Pancreas (tissue), 10 donors: ENCODE measurements around the gene F7. TPM values are rescaled to one million over a fixed set of nuclear protein-coding genes. Genes with fewer than 3 reads are reported as not detected.
"Not testable (repeated sequence)": the region's sequence is repeated elsewhere in the genome, so short reads cannot be mapped to it uniquely, and the experiment has no call there.

ENCODE experiments used
- ATAC-seq, 4 donors: fragments of 200-7000 bp; cut with Tn5 transposase; one replicate each; pipeline versions ENCODE4 v1.8.0 to v1.9.1; 2020; ENCODE audit warnings: mild to moderate bottlenecking in 4 of 4, moderate library complexity in 4 of 4
- DNase-seq, 6 donors: peaks; one replicate each; pipeline ENCODE4 v3.0.0-alpha.2; 2020
- FAIRE-seq: peaks from 2 replicates; lab custom pipeline; 2012; peaks lifted over from hg19 to GRCh38; lab: Jason Lieb, UNC
- H3K27ac ChIP-seq, 4 donors: fragments of 200-600 bp; sonication (generic); 1 replicate in 3 of 4; 2 replicates in 1 of 4; pipeline versions ENCODE4 v1.5.0 to v1.8.0; 2020
- H3K27me3 ChIP-seq, 4 donors: fragments of 200-600 bp; one replicate each; pipeline ENCODE4 v1.8.0; 2021
- H3K36me3 ChIP-seq, 3 donors: fragments of 200-600 bp; sonication (generic) in 1 of 3; one replicate each; pipeline versions ENCODE4 v1.5.0 to v1.8.0; 2020 to 2021
- H3K4me1 ChIP-seq, 3 donors: fragments of 200-600 bp; one replicate each; pipeline ENCODE4 v1.8.0; 2021
- H3K4me3 ChIP-seq, 4 donors: fragments of 200-600 bp; sonication (generic) in 2 of 4; one replicate each; pipeline versions ENCODE4 v1.5.0 to v1.8.0; 2020 to 2021
- H3K9me3 ChIP-seq, 4 donors: fragments of 200-600 bp; one replicate each; pipeline ENCODE4 v1.8.0; 2021
- WGBS, 2 donors: extraction: QIAGEN DNeasy Blood & Tissue Kit; methylation state at CpG; one replicate each; pipeline ENCODE4 v1.1.7; 2013; 5-methylcytosine and 5-hydroxymethylcytosine counted together
- intact Hi-C, 3 donors: fragments of 100-400 bp; cut with DNase I; formaldehyde crosslinking; loops; one replicate each; pipeline versions ENCODE4 v1.11.1 to v1.14.2; 2022
- polyA plus RNA-seq, 2 donors: library from polyadenylated mRNA; stranded (reverse); fragments of 200-250 nt; gene quantifications; one replicate each; pipeline ENCODE4 v1.2.3, GENCODE V29; 2013
- total RNA-seq, 6 donors: library from RNA; stranded (reverse); fragmentation: NEBNext Ultra II Directional in 4 of 6; extraction: Animal tissue kit (Norgen Biotek cat#: 25700) in 4 of 6; gene quantifications; one replicate each; pipeline versions ENCODE4 v1.2.1 to v1.2.4, GENCODE V29; 2021 to 2023
- TF ChIP-seq, protein P1 (sequence below), 4 donors: fragments of 200-600 bp; sonication (generic) in 3 of 4; IDR thresholded peaks; one replicate each; pipeline versions ENCODE4 v1.5.0 to v1.8.0; 2021; ENCODE audit warnings: antibody characterized with exemption in 4 of 4
- donor health status: healthy with polysubstance abuse.
- donor health status: DM: no; HTN: no; CAD: no; lungs with moderate emphysema.
- donor health status: DM: no; HTN: no; CAD: no.
- donor health status: control.
- donor health status: control.
- donor health status: Bipolar disorder and iron deficiency.
- donor health status: DM: yes; HTN: yes; CAD: no.
- donor health status: DM: no; HTN: no; CAD: no.
- donor health status: DM: no; HTN: no; CAD: no.
- donor health status: DM: yes; HTN: yes; CAD: no.

F7 gene
- total and polyA plus RNA-seq, 8 donors: 0.13 to 0.96 (median 0.23) TPM; not detected in 2

GRCh38 chr13:113158946-113159345 is 53.4 kb downstream of the F7 start:
- Histone ChIP-seq H3K36me3 (no peaks in the 10 kb centered on the region), H3K27ac (no peak overlapping the region), H3K4me3 (no peak overlapping the region), H3K4me1 (no peaks in the 10 kb centered on the region), H3K27me3 (no peaks in the 10 kb centered on the region), H3K9me3 (no peaks in the 10 kb centered on the region)
- 77 to 94% methylated on average over 7 of the region's 7 CpGs for whole genome bisulfite sequencing, 2 donors
- TF ChIP-seq, protein P1, sequence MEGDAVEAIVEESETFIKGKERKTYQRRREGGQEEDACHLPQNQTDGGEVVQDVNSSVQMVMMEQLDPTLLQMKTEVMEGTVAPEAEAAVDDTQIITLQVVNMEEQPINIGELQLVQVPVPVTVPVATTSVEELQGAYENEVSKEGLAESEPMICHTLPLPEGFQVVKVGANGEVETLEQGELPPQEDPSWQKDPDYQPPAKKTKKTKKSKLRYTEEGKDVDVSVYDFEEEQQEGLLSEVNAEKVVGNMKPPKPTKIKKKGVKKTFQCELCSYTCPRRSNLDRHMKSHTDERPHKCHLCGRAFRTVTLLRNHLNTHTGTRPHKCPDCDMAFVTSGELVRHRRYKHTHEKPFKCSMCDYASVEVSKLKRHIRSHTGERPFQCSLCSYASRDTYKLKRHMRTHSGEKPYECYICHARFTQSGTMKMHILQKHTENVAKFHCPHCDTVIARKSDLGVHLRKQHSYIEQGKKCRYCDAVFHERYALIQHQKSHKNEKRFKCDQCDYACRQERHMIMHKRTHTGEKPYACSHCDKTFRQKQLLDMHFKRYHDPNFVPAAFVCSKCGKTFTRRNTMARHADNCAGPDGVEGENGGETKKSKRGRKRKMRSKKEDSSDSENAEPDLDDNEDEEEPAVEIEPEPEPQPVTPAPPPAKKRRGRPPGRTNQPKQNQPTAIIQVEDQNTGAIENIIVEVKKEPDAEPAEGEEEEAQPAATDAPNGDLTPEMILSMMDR (IDR thresholded peaks at IDR 0.05): no peak
- FAIRE-seq (no peak), ATAC-seq (no peak), DNase-seq (no peak)
- intact Hi-C loops: no loop called here

DNA sequence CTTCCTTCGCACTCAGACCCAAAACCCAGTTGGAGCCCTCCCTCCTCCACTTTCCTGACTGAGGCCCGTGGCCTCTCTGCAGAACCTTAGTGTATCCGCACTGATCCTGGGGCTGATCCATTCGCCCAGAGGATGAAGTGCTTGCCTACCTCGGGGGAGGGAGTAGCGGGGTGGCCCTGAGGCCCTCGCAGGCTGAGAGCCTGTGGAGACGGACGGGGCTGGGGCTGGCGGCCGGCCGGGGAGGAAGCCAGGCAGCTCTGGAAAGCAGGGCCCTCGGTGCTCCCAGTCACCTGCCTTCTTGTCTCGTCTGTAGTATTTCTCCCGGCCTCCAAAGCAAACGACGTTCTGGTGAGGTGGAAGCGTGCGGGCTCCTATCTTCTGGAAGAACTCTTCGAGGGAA is 54.1 kb downstream of the F7 start:
- Histone ChIP-seq H3K9me3 (no peaks in the 10 kb centered on the region), H3K27me3 (no peaks in the 10 kb centered on the region), H3K36me3 (no peaks in the 10 kb centered on the region), H3K27ac (no peak overlapping the region), H3K4me1 (no peaks in the 10 kb centered on the region), H3K4me3 (no peak overlapping the region)
- TF ChIP-seq, protein P1 (IDR thresholded peaks at IDR 0.05): no peak
- FAIRE-seq: no peak
- no peak for ATAC-seq
- intact Hi-C loops: no loop called here
- DNase-seq: no peak
- WGBS, 2 donors: 86 to 89% methylated on average over 20 of the region's 20 CpGs

GRCh38 chr13:113160983-113161382 is 55.4 kb downstream of the F7 start:
- Histone ChIP-seq H3K27me3 (no peaks in the 10 kb centered on the region), H3K4me1 (no peaks in the 10 kb centered on the region), H3K9me3 (no peaks in the 10 kb centered on the region), H3K36me3 (no peaks in the 10 kb centered on the region), H3K4me3 (no peak overlapping the region), H3K27ac (no peak overlapping the region)
- FAIRE-seq (no peak), ATAC-seq (no peak), DNase-seq (no peak)
- 67 to 72% methylated on average over 12 of the region's 12 CpGs for WGBS, 2 donors
- intact Hi-C loops: no loop called here
- TF ChIP-seq, protein P1 (IDR thresholded peaks at IDR 0.05): no peak

DNA sequence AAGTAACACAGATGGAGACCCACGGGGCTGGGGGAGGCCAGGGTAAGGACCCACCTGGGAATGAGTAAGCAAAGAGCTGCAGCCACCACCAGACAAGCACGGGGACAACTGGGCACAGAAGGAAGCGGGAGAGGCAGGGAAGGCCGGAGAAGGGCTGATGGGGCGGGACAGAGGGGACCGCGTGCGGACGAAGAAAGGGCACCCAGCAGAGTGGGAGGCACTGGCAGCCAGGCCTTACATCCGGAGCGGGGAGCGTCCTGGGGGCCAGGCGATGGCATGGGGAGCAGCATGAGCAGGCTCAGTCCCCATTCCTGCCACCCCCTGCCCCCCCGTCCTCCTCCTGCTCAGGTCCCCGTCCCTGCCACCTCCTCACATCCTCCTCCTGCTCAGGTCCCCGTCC is 55.8 kb downstream of the F7 start:
- 34 to 43% methylated on average over 10 to 16 of the region's 16 CpGs for WGBS, 2 donors
- TF ChIP-seq, protein P1 (IDR thresholded peaks at IDR 0.05): no peak
- no peak overlapping the region for H3K27ac ChIP-seq
- no peak overlapping the region for H3K4me3 ChIP-seq
- intact Hi-C loops: no loop called here
- FAIRE-seq (no peak), ATAC-seq (no peak), DNase-seq (no peak)
- no peaks in the 10 kb centered on the region for H3K36me3 ChIP-seq
- no peaks in the 10 kb centered on the region for H3K4me1 ChIP-seq
- H3K9me3 ChIP-seq: no peaks in the 10 kb centered on the region
- no peaks in the 10 kb centered on the region for H3K27me3 ChIP-seq

DNA sequence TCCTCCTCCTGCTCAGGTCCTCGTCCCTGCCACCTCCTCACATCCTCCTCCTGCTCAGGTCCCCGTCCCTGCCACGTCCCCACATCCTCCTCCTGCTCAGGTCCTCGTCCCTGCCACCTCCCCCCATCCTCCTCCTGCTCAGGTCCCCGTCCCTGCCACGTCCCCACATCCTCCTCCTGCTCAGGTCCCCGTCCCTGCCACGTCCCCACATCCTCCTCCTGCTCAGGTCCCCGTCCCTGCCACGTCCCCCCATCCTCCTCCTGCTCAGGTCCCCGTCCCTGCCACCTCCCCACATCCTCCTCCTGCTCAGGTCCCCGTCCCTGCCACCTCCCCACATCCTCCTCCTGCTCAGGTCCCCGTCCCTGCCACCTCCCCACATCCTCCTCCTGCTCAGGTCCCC is 56.4 kb downstream of the F7 start:
- WGBS, 2 donors: 15% methylated on average over 7 to 11 of the region's 13 CpGs
- intact Hi-C loops, DNase-seq, H3K27me3 ChIP-seq, FAIRE-seq, H3K27ac ChIP-seq, H3K36me3 ChIP-seq, H3K4me3 ChIP-seq, H3K9me3 ChIP-seq, H3K4me1 ChIP-seq, ATAC-seq: not testable (repeated sequence)
